IMR-90 (cell line): ENCODE data around the gene RPS5. TPM values are rescaled to one million over a fixed set of nuclear protein-coding genes. Genes with fewer than 3 reads are reported as not detected.

Experiments used
- ATAC-seq: fragments of 200-7000 bp; cut with Tn5 transposase; 2 replicates; pipeline ENCODE4 v1.9.1; 2020; ENCODE audit warnings: low read depth, mild to moderate bottlenecking, moderate library complexity
- BruUV-seq: library from RNA; stranded (reverse); fragments of 400-500 nt; replicated peaks from 2 replicates; lab custom pipeline; 2021; lab: Mats Ljungman, UMichigan
- CTCF ChIA-PET: fragments of 300-600 bp; formaldehyde crosslinking; extraction: SDS; loops from one replicate; lab custom pipeline; 2021; ENCODE audit warnings: antibody characterized with exemption; lab: Yijun Ruan, JAX
- POLR2A ChIA-PET: fragments of 300-600 bp; sonication (Branson Sonifier 250); formaldehyde crosslinking; loops from one replicate; lab custom pipeline; 2022; ENCODE audit warnings: antibody characterized with exemption; ENCODE audit not compliant: unreplicated experiment; lab: Charles Lee
- DNase-seq: peaks from one replicate; pipeline ENCODE4 v3.0.0; 2013
- H2AFZ ChIP-seq: replicated peaks from 2 replicates; pipeline ENCODE3; 2013; ENCODE audit warnings: low read length, mild to moderate bottlenecking; ENCODE audit not compliant: poor library complexity
- H2AK5ac ChIP-seq: 2 replicates; pipeline ENCODE4 v1.6.1; 2013; ENCODE audit warnings: low read depth, low read length, inconsistent platforms
- H2AK9ac ChIP-seq: replicated peaks from 2 replicates; pipeline ENCODE3; 2013; ENCODE audit warnings: mild to moderate bottlenecking, low read depth, low read length, moderate library complexity; ENCODE audit not compliant: poor library complexity
- H2BK120ac ChIP-seq: 2 replicates; pipeline ENCODE4 v1.6.1; 2013; ENCODE audit warnings: low read depth, low read length, inconsistent platforms
- H2BK15ac ChIP-seq: 3 replicates; pipeline ENCODE4 v1.6.1; 2013; ENCODE audit warnings: low read depth, low read length, inconsistent platforms
- H2BK20ac ChIP-seq: 2 replicates; pipeline ENCODE4 v1.6.1; 2013; ENCODE audit warnings: low read depth, mild to moderate bottlenecking, inconsistent platforms, low read length, moderate library complexity
- H2BK5ac ChIP-seq: 2 replicates; pipeline ENCODE4 v1.6.1; 2013; ENCODE audit warnings: mild to moderate bottlenecking, low read depth, low read length, inconsistent platforms; ENCODE audit not compliant: poor library complexity, severe bottlenecking
- H3K14ac ChIP-seq: replicated peaks from 2 replicates; pipeline ENCODE4 v1.6.1; 2013; ENCODE audit warnings: low read depth, low read length, inconsistent platforms
- H3K18ac ChIP-seq: 2 replicates; pipeline ENCODE4 v1.6.1; 2013; ENCODE audit warnings: low read depth, low read length, control low read depth
- H3K23ac ChIP-seq: 2 replicates; pipeline ENCODE4 v1.6.1; 2013; ENCODE audit warnings: low read depth, low read length, inconsistent platforms
- H3K27ac ChIP-seq: 2 replicates; pipeline ENCODE4 v1.5.1; 2013; ENCODE audit warnings: mild to moderate bottlenecking, control low read depth, low read length; ENCODE audit not compliant: insufficient read depth
- H3K27me3 ChIP-seq: 2 replicates; pipeline ENCODE4 v1.6.1; 2013; ENCODE audit warnings: low read length; ENCODE audit not compliant: control insufficient read depth, insufficient read depth
- H3K36me3 ChIP-seq: 2 replicates; pipeline ENCODE4 v1.6.1; 2013; ENCODE audit warnings: low read length, mixed read lengths; ENCODE audit not compliant: control insufficient read depth, insufficient read depth
- H3K4ac ChIP-seq: 2 replicates; pipeline ENCODE4 v1.6.1; 2013; ENCODE audit warnings: low read depth, low read length, inconsistent platforms
- H3K4me1 ChIP-seq: 2 replicates; pipeline ENCODE4 v1.6.1; 2013; ENCODE audit warnings: low read length, mixed read lengths; ENCODE audit not compliant: control insufficient read depth, insufficient read depth
- H3K4me2 ChIP-seq: 2 replicates; pipeline ENCODE4 v1.6.1; 2013; ENCODE audit warnings: low read depth, mild to moderate bottlenecking, control low read depth, low read length, moderate library complexity
- H3K4me3 ChIP-seq: 2 replicates; pipeline ENCODE4 v1.5.1; 2013; ENCODE audit warnings: low read depth, mild to moderate bottlenecking, control low read depth, low read length, moderate library complexity; ENCODE audit not compliant: insufficient read depth
- H3K56ac ChIP-seq: 2 replicates; pipeline ENCODE4 v1.6.1; 2013; ENCODE audit warnings: low read length, inconsistent platforms; ENCODE audit not compliant: insufficient read depth; ENCODE audit errors: extremely low read depth
- H3K79me1 ChIP-seq, 2 experiments: 2 replicates each; pipeline ENCODE4 v1.6.1; 2013; ENCODE audit warnings: low read length in 2 of 2, inconsistent platforms in 1 of 2, low read depth in 1 of 2
- H3K9ac ChIP-seq: 2 replicates; pipeline ENCODE4 v1.6.1; 2013; ENCODE audit warnings: low read depth, low read length, control low read depth
- H3K9me1 ChIP-seq: 2 replicates; pipeline ENCODE4 v1.6.1; 2013; ENCODE audit warnings: low read length, inconsistent platforms; ENCODE audit not compliant: insufficient read depth
- H3K9me3 ChIP-seq: 2 replicates; pipeline ENCODE4 v1.6.1; 2013; ENCODE audit warnings: low read length; ENCODE audit not compliant: control insufficient read depth, insufficient read depth
- H4K20me1 ChIP-seq: 2 replicates; pipeline ENCODE4 v1.6.1; 2013; ENCODE audit warnings: low read length, inconsistent platforms; ENCODE audit not compliant: insufficient read depth
- H4K5ac ChIP-seq: 2 replicates; pipeline ENCODE4 v1.6.1; 2013; ENCODE audit warnings: mild to moderate bottlenecking, low read depth, low read length, control low read depth
- H4K8ac ChIP-seq, 2 experiments: 2 replicates each; pipeline ENCODE4 v1.6.1; 2013; ENCODE audit warnings: low read depth in 2 of 2, low read length in 2 of 2, control low read depth in 1 of 2, inconsistent platforms in 1 of 2
- H4K91ac ChIP-seq: 2 replicates; pipeline ENCODE4 v1.6.1; 2013; ENCODE audit warnings: low read depth, low read length, inconsistent platforms; ENCODE audit not compliant: insufficient read depth
- BHLHE40 ChIP-seq: fragments of 150-350 bp; IDR thresholded peaks from 2 replicates; pipeline ENCODE4 v1.6.1; 2016; ENCODE audit warnings: mild to moderate bottlenecking, low read depth, low read length
- CEBPB ChIP-seq: IDR thresholded peaks from 2 replicates; pipeline ENCODE4 v1.6.1; 2012; ENCODE audit warnings: low read depth, low read length, improper control_type of control experiment
- CHD1 ChIP-seq: IDR thresholded peaks from 2 replicates; pipeline ENCODE4 v1.6.1; 2012; ENCODE audit warnings: low read depth, low read length, improper control_type of control experiment
- FOS ChIP-seq: fragments of 150-350 bp; IDR thresholded peaks from 2 replicates; pipeline ENCODE4 v1.6.1; 2016; ENCODE audit warnings: low read depth, low read length
- MAFK ChIP-seq: IDR thresholded peaks from 2 replicates; pipeline ENCODE4 v1.6.1; 2012; ENCODE audit warnings: low read depth, low read length, improper control_type of control experiment
- MAZ ChIP-seq: IDR thresholded peaks from 2 replicates; pipeline ENCODE4 v1.6.1; 2012; ENCODE audit warnings: low read depth, mild to moderate bottlenecking, low read length, improper control_type of control experiment, moderate library complexity, borderline replicate concordance
- MXI1 ChIP-seq: IDR thresholded peaks from 2 replicates; pipeline ENCODE4 v1.6.1; 2012; ENCODE audit warnings: low read depth, mild to moderate bottlenecking, low read length, moderate library complexity, borderline replicate concordance
- NFE2L2 ChIP-seq: fragments of 150-350 bp; IDR thresholded peaks from 2 replicates; pipeline ENCODE4 v1.6.1; 2016; ENCODE audit warnings: low read depth, mild to moderate bottlenecking, low read length
- RCOR1 ChIP-seq: IDR thresholded peaks from 2 replicates; pipeline ENCODE4 v1.6.1; 2012; ENCODE audit warnings: mild to moderate bottlenecking, low read length, improper control_type of control experiment; ENCODE audit not compliant: insufficient replicate concordance
- RFX5 ChIP-seq: IDR thresholded peaks from 2 replicates; pipeline ENCODE4 v1.8.0; 2012; ENCODE audit warnings: low read depth, mild to moderate bottlenecking, low read length, moderate library complexity
- SMC3 ChIP-seq: fragments of 150-350 bp; IDR thresholded peaks from 2 replicates; pipeline ENCODE4 v1.6.1; 2016; ENCODE audit warnings: low read depth, mild to moderate bottlenecking, antibody characterized with exemption, low read length, moderate library complexity
- WGBS, 2 experiments: methylation state at CpG; one replicate each; pipeline versions ENCODE4 v1.1.5 to v1.1.7; 2013; ENCODE audit warnings: missing lambda C conversion rate in 2 of 2; ENCODE audit not compliant: insufficient read length in 1 of 2; ENCODE audit errors: extremely low coverage in 2 of 2; 5-methylcytosine and 5-hydroxymethylcytosine counted together
- dilution Hi-C: fragments of 300-500 bp; cut with HindIII; formaldehyde crosslinking; loops from one replicate; pipeline ENCODE4 v1.14.3; 2018; ENCODE audit warnings: low sequenced_read_pairs; ENCODE audit not compliant: unreplicated experiment
- in situ Hi-C: fragments of 300-500 bp; cut with MboI; formaldehyde crosslinking; loops from 3 replicates; pipeline ENCODE4 v1.14.3; 2019; ENCODE audit warnings: low sequenced_read_pairs, inconsistent platforms, mixed read lengths
- intact Hi-C: fragments of 100-400 bp; cut with micrococcal nuclease; formaldehyde crosslinking; loops from 2 replicates; pipeline ENCODE4 v1.10.0; 2022
- polyA plus RNA-seq, 3 experiments: library from polyadenylated mRNA; depleted of rRNA; stranded (reverse); fragments of >200 nt; gene quantifications; 2 replicates each; pipeline ENCODE4 v1.2.3, GENCODE V29; 2012; ENCODE audit warnings: low replicate concordance in 1 of 3
- total RNA-seq: library from RNA; depleted of rRNA; stranded (reverse); fragments of >200 nt; gene quantifications from 2 replicates; pipeline ENCODE4 v1.2.3, GENCODE V29; 2012
- TF ChIP-seq, protein P1 (sequence below): fragments of 150-350 bp; IDR thresholded peaks from 2 replicates; pipeline ENCODE4 v1.6.1; 2016; ENCODE audit warnings: low read depth, mild to moderate bottlenecking, low read length, moderate library complexity, borderline replicate concordance
- TF ChIP-seq, protein P2 (sequence below): conservative IDR thresholded peaks from 2 replicates; pipeline ENCODE4 v1.5.1; 2012; ENCODE audit warnings: mild to moderate bottlenecking, low read depth, low read length, improper control_type of control experiment

Gene RPS5
- total and polyA plus RNA-seq, 2 of the 4 experiments (the other 2 are of a cell fraction) = 3,265 to 5,858 TPM

DNA sequence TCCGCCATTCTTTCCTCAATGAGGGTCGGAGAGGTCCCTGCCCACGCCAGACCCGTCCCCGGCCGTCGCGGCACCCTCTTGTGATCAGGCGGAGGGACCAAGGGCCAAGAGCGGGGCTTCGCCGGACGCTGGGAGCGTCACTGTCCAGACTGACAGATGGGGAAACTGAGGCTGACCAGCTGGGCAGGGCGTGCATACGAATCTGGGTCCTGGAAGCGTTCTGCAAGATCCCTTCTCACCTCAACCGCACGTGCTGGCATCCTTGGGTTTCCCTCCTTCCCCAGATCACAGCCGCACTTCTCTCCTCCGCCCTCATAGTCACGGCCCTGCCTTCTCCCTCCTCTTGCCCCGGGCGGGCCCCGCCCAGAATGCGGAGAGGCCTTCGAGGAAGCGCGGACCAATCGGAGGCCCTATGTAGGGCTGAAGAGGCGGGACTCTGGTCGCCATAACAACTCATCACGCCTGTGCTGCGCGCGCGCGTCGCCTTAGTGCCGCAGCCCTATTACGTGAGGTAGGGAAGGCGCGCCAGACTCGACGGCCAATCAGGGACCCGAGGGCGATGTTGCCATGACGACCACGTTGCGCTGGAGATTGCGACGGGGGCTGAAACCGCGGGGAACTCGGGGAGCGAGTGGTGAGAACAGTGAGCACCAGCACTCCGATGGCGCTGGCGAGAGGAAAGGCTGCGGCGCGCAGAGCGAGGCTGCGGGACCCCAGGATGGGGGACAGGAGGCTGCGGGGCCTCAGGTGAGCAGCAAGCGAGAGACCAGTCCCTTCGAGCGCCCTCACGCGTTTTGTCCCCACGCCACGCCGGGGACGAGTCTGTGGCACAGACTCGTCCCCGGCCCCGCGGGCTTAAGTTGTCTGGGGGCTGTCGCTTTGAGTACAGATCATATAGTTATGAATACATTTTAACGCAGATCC is 14.1 kb downstream of the RPS5 start:
- Histone ChIP-seq H4K91ac (peak overlapping the region; percentile 82), H2BK15ac (no peak overlapping the region), H2AFZ (peak overlapping the region; percentile 99), H4K20me1 (no peaks in the 10 kb centered on the region), H2BK20ac (no peak overlapping the region), H3K14ac (peak overlapping the region; percentile 86), H4K5ac (peak overlapping the region; percentile 51), H2AK9ac (peak overlapping the region; percentile 95), H3K4me2 (peak overlapping the region; percentile 93), H3K4me1 (peaks cover 5% of the 10 kb centered on the region), H3K56ac (no peak overlapping the region), H3K27me3 (no peaks in the 10 kb centered on the region), H3K27ac (peak overlapping the region; percentile 19; the same call in 1 of the 2 replicates), H3K4ac (peak overlapping the region; percentile 81), H3K9me1 (no peaks in the 10 kb centered on the region), H3K4me3 (peak overlapping the region; percentile 66), H3K79me1 (peaks cover 0 to 10% of the 10 kb centered on the region in 2 experiments; a peak in 2 of 4 replicates), H3K9me3 (no peaks in the 10 kb centered on the region), H4K8ac (peak overlapping the region; percentile 79 to 94; a peak in 3 of 4 replicates), H2BK5ac (peak overlapping the region; percentile 48), H3K36me3 (no peaks in the 10 kb centered on the region), H2BK120ac (peak overlapping the region; percentile 34; the same call in 1 of the 2 replicates), H3K9ac (peak overlapping the region; percentile 60), H3K18ac (no peak overlapping the region), H3K23ac (peak overlapping the region; percentile 95), H2AK5ac (peak overlapping the region; percentile 88; the same call in 1 of the 2 replicates)
- dilution Hi-C loops (no loop called here), in situ Hi-C loops (no loop called here), intact Hi-C loops (no loop called here)
- CTCF ChIA-PET = no interaction called here
- ATAC-seq = peak; percentile 99
- 1% methylated on average over 48 of the region's 80 CpGs; no CpG with 5 or more reads in 1 of the 2 experiments for WGBS, 2 experiments
- no TSS peak for BruUV-seq
- peak; percentile 99 for DNase-seq
- POLR2A ChIA-PET = no interaction called here
- TF ChIP-seq MAZ = peak; percentile 92
- peak; percentile 77; the same call in 1 of the 2 replicates for TF ChIP-seq MXI1
- TF ChIP-seq CEBPB = peak; percentile 69; the same call in 1 of the 2 replicates
- TF ChIP-seq FOS = no peak
- TF ChIP-seq NFE2L2 = no peak
- TF ChIP-seq, protein P1, sequence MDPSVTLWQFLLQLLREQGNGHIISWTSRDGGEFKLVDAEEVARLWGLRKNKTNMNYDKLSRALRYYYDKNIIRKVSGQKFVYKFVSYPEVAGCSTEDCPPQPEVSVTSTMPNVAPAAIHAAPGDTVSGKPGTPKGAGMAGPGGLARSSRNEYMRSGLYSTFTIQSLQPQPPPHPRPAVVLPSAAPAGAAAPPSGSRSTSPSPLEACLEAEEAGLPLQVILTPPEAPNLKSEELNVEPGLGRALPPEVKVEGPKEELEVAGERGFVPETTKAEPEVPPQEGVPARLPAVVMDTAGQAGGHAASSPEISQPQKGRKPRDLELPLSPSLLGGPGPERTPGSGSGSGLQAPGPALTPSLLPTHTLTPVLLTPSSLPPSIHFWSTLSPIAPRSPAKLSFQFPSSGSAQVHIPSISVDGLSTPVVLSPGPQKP = no peak
- no peak for TF ChIP-seq MAFK
- peak; percentile 94 for TF ChIP-seq RFX5
- no peak for TF ChIP-seq RCOR1
- TF ChIP-seq BHLHE40 = peak; percentile 84
- TF ChIP-seq CHD1 = no peak
- no peak for TF ChIP-seq SMC3
- TF ChIP-seq, protein P2, sequence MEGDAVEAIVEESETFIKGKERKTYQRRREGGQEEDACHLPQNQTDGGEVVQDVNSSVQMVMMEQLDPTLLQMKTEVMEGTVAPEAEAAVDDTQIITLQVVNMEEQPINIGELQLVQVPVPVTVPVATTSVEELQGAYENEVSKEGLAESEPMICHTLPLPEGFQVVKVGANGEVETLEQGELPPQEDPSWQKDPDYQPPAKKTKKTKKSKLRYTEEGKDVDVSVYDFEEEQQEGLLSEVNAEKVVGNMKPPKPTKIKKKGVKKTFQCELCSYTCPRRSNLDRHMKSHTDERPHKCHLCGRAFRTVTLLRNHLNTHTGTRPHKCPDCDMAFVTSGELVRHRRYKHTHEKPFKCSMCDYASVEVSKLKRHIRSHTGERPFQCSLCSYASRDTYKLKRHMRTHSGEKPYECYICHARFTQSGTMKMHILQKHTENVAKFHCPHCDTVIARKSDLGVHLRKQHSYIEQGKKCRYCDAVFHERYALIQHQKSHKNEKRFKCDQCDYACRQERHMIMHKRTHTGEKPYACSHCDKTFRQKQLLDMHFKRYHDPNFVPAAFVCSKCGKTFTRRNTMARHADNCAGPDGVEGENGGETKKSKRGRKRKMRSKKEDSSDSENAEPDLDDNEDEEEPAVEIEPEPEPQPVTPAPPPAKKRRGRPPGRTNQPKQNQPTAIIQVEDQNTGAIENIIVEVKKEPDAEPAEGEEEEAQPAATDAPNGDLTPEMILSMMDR = no peak; the same call in 1 of the 2 replicates
